SK-MEL-5 (cell line): ENCODE results near the gene RANBP6. TPM values are rescaled to one million over a fixed set of nuclear protein-coding genes. Genes with fewer than 3 reads are reported as not detected.
"Not testable (repeated sequence)": the region's sequence is repeated elsewhere in the genome, so short reads cannot be mapped to it uniquely, and the experiment has no call there.

Experiments
- DNase-seq: peaks from one replicate; pipeline ENCODE4 v3.0.0-alpha.2; 2016; ENCODE audit warnings: low read depth, low spot score
- in situ Hi-C: cut with HindIII; loops from 2 replicates; pipeline ENCODE4 v1.10.0; 2016; ENCODE audit warnings: low sequenced_read_pairs, high pct_unique_total_duplicates, low pct_unique_long_range_greater_than_20kb
- polyA plus RNA-seq, 2 experiments: library from polyadenylated mRNA; depleted of rRNA; stranded (reverse); fragments of >200 nt; gene quantifications; 2 replicates each; pipeline ENCODE4 v1.2.3, GENCODE V29; 2015
- total RNA-seq: library from RNA; depleted of rRNA; stranded (reverse); fragments of >200 nt; shearing (Covaris generic); gene quantifications from 2 replicates; pipeline ENCODE4 v1.2.3, GENCODE V29; 2014; rRNA removed

RANBP6 gene
- total RNA-seq = 15.0 and 18.1 TPM in 2 replicates
- polyA plus RNA-seq (2015; cell fraction: cytosol; rRNA removed) = 9.8 and 10.2 TPM in 2 replicates
- polyA plus RNA-seq (2015; cell fraction: nucleus; rRNA removed) = 47.5 and 68.4 TPM in 2 replicates

DNA sequence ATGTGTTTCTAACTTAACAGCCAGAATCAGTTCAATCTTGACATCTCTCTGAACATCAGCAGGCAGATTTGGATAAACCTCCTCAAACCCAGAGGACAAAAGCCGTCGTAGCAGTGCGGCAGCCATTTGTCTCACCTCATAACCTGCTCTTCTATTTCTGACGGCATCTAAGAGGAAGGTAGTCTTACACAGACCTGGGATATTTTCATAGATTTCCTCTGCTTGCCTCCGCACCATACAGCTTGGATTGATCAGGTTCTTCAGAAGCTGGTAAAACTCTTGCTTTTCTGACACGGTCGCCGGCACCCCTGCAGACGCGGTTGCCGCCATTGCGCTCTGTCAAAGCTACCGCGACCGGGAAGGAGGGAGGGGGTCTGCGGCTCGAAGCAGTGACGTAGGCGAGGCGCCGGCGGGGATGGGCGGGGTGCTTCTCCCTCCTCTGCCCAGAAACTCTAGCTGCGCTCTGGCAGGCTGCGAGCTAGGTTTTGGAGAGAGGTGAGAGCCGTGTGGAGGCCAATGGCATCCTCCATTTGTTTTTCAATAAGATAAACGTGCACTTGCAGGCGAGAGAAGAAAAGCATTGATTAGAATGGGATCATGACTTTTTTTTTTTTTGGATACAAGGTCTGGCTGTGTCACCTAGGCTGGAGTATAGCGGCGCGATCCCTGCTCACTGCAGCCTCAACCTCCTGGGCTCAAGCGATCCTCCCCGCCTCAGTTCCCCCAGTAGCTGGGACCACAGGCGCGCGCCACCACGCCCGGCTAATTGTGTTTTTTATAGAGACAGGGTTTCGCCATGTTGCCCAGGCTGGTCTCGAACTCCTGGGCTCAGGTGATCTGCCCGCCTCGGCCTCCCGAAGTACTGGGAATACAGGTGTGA is at the start of gene RANBP6:
Gene RANBP6, minus strand, starts transcription at position 347 of the 880 bp plus-strand sequence. Its CDS starts 17 bp downstream, at position 330.
- in situ Hi-C loops = no loop called here
- DNase-seq = peak; percentile 84

- DNase-seq, in situ Hi-C loops: not testable (repeated sequence)
Measured at GRCh38 chr9:6063146-6063545, 47.7 kb upstream of the RANBP6 start.

DNA sequence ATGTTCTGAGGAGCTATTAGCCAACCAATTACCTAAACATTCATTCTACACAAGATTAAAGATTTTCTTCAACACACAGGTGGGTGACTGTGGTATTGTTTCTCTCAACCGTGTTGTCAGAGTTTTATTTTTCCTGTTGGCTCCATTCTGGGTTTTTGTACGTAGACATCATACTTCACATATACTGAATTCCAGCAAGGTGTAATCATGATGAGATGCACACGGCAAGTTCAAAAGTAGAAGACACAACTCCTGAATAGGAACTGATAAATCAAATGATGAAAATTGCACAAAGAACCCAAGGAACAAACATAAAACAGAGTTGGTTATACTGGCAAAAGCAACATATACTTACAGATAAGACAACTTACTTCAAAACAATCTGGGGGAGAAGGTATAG is 40.2 kb upstream of the RANBP6 start:
- no peak for DNase-seq
- in situ Hi-C loops = no loop called here

DNA sequence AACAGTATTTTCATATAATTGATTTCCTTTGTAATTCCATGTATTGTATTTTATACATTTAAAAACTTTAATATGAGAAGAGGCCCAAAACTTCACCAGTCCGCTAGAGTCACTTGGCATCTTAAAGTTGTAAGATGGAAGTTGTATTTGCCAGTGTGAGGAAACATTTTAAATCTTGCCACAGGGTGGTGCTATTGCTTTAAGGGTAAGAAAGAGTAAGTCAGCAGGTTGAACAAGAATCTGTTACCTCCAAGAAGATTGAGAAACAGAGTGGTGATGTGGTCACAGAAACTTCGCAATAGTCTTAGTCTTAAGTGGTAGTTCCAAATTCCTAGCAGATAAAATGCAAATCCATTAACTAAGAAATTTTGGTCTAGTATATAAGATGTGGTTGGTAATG is 39.8 kb upstream of the RANBP6 start:
- DNase-seq = peak; percentile 86
- in situ Hi-C loops = no loop called here

- DNase-seq = peak; percentile 89
- in situ Hi-C loops = no loop called here
Measured at GRCh38 chr9:6054280-6055099, 39.1 kb upstream of the RANBP6 start.

- no peak for DNase-seq
- in situ Hi-C loops = no loop called here
Measured at GRCh38 chr9:6052293-6052919, 37.0 kb upstream of the RANBP6 start.

DNA sequence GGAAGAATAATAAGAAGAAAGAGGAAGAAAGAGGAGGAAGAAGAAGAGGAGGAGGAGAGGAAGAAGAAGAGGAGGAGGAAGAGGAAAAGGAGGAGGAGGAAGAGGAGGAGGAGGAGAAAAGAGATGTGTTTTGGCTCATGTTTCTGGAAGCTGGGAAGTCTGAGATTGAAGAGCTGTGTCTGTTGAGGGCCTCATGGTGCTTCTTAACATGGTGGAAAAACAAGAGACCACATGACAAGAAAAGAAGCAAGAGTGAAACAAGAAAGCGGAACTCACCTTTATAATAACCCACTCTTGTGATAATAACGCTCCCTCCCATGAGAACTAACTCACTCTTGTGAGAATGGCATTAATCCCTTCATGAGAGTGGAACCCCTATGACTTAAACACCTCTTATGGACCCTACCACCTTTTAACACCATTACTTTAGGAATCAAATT is 36.1 kb upstream of the RANBP6 start:
- DNase-seq = no peak
- in situ Hi-C loops = no loop called here

- in situ Hi-C loops = no loop called here
- peak; percentile 83 for DNase-seq
Measured at GRCh38 chr9:6049798-6050197, 34.4 kb upstream of the RANBP6 start.

DNA sequence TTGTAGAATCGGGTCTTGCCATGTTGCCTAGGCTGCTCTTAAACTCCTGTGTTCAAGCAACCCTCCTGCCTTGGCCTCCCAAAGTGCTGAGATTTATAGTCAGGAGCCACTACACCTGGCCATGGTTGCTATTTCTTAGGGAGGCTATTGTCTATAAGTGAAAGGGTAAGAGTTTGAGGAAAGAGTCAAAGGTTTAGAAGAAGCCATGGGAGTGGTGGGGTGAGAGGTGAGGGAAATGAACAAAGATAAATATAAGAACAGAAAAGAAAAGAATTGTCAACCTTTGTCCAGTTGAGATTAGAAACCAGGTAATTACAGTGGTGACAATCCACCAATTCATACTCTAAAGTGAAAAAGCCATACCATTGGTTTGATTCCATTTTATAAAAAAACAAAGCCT is 32.6 kb upstream of the RANBP6 start:
- in situ Hi-C loops = no loop called here
- no peak for DNase-seq

- in situ Hi-C loops = no loop called here
- DNase-seq = no peak
Measured at GRCh38 chr9:6047020-6047419, 31.6 kb upstream of the RANBP6 start.

GRCh38 chr9:6045364-6045763 is 29.9 kb upstream of the RANBP6 start:
- in situ Hi-C loops = no loop called here
- no peak for DNase-seq

DNA sequence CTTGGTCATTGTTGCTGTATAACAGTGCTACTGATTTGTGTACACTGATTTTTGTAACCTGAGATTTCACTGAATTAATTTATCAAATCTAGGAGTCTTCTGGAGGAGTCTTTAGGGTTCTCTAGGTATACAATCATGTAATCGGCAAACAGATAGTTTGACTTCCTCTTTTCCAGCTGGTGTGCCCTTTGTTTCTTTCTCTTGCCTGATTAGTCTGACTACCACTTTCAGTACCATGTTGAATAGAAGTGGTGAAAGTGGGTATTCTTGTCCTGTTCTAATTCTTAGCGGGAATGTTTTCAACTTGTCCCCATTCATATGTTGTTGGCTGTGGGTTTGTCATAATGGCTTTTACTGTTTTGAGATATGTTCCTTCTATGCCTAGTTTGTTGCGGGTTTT is 24.7 kb upstream of the RANBP6 start:
- DNase-seq = no peak
- in situ Hi-C loops = no loop called here

- DNase-seq = no peak
- in situ Hi-C loops = no loop called here
Measured at GRCh38 chr9:6036391-6036790, 21.0 kb upstream of the RANBP6 start.

GRCh38 chr9:6034954-6035353 is 19.5 kb upstream of the RANBP6 start:
- in situ Hi-C loops = no loop called here
- no peak for DNase-seq

GRCh38 chr9:6029604-6030274 is 14.3 kb upstream of the RANBP6 start:
- DNase-seq = no peak
- in situ Hi-C loops = no loop called here

- DNase-seq = peak; percentile 42
- in situ Hi-C loops = no loop called here
Measured at GRCh38 chr9:6024035-6024554, 8.7 kb upstream of the RANBP6 start.

- DNase-seq = not testable (repeated sequence)
Measured at GRCh38 chr9:6016975-6017374, 1.6 kb upstream of the RANBP6 start.

More at GRCh38 chr9:6016975-6017374, 1.6 kb upstream of the RANBP6 start:
- in situ Hi-C loops = not testable (repeated sequence)
